HG03354 (cell line): ENCODE results near the gene PAIP2B.
A peak's percentile ranks its signal among the peaks of the same experiment; 100 is the strongest.

ENCODE experiments used
- ATAC-seq: cut with Tn5 transposase; IDR thresholded peaks from one replicate; pipeline ENCODE4 v1.9.1; 2021; ENCODE audit warnings: mild to moderate bottlenecking; ENCODE audit not compliant: unreplicated experiment, poor library complexity, severe bottlenecking

Gene PAIP2B

GRCh38 chr2:71156573-71156972 lies 70.3 kb downstream of the PAIP2B start:
- no peak for ATAC-seq

GRCh38 chr2:71155846-71156245 lies 71.1 kb downstream of the PAIP2B start:
- no peak for ATAC-seq

DNA sequence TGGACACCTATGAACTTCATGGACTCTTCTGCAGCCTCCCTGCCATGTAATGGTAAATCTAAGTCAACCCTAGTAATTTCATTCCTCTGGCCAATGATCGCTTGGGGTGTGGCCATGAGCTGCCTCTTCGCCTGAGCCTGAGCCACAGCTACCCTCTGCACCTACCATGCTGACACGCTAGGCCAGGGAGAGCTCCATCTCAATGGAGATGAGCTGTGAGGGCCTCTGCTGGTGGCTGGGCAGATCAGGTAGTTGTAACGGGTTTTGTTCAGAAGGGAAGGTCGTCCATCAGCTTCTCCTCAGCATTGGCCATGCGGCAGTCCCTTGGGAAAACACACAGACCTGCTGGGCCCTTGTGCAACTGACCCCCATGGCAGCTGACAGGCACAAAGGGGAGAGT lies 72.1 kb downstream of the PAIP2B start:
- ATAC-seq = peak; percentile 73

DNA sequence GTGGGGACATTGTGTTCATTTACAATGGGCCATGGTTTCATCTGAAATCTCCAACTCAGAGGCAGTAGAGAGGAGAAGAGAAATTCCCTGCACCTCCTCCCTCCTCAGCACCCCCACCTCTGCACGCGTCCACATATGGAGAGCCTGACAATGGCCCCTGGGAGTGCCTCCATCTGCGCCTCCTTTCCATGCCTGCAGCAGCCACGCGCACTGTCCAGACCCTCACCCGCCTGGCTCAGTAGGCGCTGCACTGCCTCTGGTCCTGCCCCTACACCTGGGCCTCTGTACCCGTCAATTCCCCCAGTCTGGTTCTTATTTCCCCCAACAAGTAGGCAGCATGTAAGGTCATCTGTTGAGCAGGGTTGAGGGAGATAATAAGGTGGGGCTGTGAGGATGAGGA lies 72.6 kb downstream of the PAIP2B start:
- no peak for ATAC-seq

GRCh38 chr2:71153585-71154224 lies 73.2 kb downstream of the PAIP2B start:
- no peak for ATAC-seq

DNA sequence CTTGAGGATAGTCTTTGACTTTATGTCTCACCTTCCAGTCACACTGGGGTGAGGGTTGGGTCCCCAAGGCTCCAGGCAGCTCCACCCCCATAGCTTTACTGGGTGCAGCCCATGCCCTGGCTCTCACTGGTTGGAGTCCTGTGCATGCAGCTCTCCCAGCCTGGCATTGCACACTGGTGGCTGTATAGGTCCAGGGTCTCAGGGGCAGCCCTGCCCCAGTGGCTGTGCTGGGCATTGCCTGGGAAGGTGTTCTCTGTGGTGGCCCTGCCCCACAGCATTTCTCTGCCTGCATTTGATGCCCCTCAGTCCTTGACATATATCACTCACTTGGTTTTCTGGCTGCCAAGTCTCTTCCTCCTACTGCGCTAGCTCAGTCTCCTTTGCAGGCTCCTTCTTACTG lies 75.3 kb downstream of the PAIP2B start:
- ATAC-seq = no peak

DNA sequence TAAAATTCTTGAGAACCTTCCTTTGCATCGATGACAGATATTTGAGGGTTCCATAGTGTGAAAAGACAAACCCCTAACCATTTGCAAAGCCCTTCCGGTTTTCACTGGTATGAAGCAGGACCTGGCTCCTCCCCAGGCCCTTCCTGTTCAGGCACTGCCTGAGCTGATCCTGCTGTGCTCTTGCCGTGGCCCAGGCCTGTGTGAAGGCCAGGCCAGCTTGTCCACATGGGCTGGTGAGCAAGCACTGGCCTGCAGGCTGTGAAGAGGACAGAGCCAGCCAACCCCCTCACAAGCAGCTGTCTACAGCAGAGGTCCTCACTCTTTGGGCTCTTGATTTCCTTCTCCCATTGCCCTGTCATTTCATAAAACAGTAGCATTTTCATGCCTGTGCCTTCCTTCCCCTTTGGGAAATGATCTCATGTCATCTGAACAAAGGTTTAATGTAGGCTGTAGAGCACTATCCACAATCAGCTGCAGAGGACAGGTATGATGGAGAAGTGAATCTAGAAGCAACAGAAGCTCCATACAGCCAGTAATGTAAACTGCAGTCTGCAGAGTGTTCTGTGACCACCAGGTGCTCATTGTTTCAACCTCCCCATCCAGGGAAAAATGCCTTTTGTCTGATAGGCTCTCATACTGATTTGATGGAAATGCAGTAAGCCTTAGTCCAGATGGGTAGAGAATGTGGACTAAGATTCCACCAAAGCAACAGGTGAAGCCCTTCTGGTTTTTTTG lies 76.7 kb downstream of the PAIP2B start:
- no peak for ATAC-seq

DNA sequence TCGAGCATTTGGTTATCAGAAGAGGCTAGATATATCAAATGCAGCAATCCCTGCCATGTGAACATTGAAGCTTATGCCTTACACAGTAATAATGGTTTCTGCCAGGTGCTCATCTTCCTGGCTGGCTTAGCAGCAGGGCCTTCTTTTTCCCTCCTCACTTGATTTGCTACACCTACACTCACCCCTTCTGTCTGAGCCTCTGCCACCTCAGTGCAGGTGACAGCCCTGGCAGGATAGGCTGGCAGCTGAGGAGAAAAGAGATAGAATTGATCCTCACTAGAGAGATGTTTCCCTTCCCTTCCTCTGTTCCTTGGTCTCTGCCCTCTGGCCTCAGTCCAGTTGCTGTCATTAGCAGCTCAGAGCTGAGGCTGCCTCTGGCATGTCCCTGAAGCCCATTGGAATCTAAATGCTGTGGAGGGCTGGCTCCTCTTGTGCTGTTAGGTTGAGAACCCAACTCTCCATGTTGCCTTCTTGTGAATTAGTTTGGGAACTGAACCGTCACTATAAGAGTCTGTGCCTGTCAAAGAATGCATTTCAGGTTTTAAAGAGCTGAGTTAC lies 78.3 kb downstream of the PAIP2B start:
- no peak for ATAC-seq

DNA sequence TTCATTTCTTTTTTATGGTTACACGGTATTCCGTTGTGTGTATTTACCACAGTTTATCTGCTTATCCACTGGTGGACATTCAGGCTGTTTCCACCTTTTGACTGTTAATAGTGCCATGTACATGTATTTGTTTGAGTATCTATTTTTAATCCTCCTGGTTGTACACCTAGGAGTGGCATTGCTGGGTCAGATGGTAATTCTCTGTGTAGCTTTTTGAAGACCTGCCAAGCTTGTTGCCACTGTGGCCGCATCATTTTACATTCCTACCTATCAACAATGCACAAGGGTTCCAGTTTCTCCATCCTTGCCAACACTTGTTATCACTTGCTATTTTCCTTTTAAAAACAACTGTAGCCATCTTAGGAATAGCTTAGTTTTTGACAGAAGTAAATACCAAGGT lies 83.1 kb downstream of the PAIP2B start:
- ATAC-seq = no peak

GRCh38 chr2:71136174-71136573 lies 90.7 kb downstream of the PAIP2B start:
- ATAC-seq = no peak

DNA sequence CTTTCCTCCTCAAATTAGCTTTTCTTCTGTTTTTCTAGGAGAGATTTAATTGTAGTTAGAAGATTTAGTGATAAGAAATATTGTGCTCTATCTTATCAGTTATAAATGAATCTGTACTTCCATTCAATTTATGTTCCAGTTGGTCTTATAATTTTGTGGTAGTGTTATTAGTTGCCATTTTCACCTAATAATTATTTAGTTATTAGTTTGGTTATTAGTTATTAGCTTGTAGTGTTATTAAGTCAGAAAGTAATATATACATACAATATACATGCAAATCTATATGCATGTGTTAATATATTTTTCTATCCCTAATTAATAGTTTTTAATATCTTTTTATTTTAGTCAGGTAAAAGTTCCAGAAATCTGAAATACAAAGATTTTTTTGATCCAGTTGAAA lies 93.3 kb downstream of the PAIP2B start:
- no peak for ATAC-seq
